Progenitor cell of endocrine pancreas (in vitro differentiated cells): Measurements from ENCODE around the gene APBA1. TPM values are rescaled to one million over a fixed set of nuclear protein-coding genes. Genes with fewer than 3 reads are reported as not detected.
A peak's percentile ranks its signal among the peaks of the same experiment; 100 is the strongest.

Experiments
- DNase-seq: peaks from one replicate; pipeline ENCODE4 v3.0.0; 2021; ENCODE audit warnings: low spot score; ENCODE audit not compliant: unreplicated experiment
- H3K27ac Mint-ChIP-seq: 2 replicates; pipeline ENCODE4 v1.8.0; 2021; ENCODE audit warnings: mild to moderate bottlenecking, moderate library complexity, mixed read lengths
- H3K27me3 Mint-ChIP-seq: 2 replicates; pipeline ENCODE4 v1.8.0; 2021; ENCODE audit warnings: mixed read lengths
- H3K36me3 Mint-ChIP-seq: 2 replicates; pipeline ENCODE4 v1.8.0; 2022; ENCODE audit warnings: mixed read lengths; ENCODE audit not compliant: insufficient read depth
- H3K4me1 Mint-ChIP-seq: 2 replicates; pipeline ENCODE4 v1.8.0; 2021; ENCODE audit warnings: low read depth, mixed read lengths
- H3K4me3 Mint-ChIP-seq: 2 replicates; pipeline ENCODE4 v1.8.0; 2021; ENCODE audit warnings: low read depth, mild to moderate bottlenecking, moderate library complexity, mixed read lengths
- H3K9me3 Mint-ChIP-seq: 2 replicates; pipeline ENCODE4 v1.8.0; 2021; ENCODE audit warnings: low read depth, mixed read lengths
- total RNA-seq: library from RNA; stranded (reverse); gene quantifications from 2 replicates; pipeline ENCODE4 v1.2.1, GENCODE V29; 2021
- TF ChIP-seq, protein P1 (sequence below): fragments of 200-600 bp; sonication (generic); IDR thresholded peaks from one replicate; pipeline ENCODE4 v1.5.0; 2021; ENCODE audit warnings: antibody characterized with exemption, mild to moderate bottlenecking; ENCODE audit not compliant: unreplicated experiment

APBA1 gene
- total RNA-seq, 1 donor from 2014 or later: 1.8 TPM

DNA sequence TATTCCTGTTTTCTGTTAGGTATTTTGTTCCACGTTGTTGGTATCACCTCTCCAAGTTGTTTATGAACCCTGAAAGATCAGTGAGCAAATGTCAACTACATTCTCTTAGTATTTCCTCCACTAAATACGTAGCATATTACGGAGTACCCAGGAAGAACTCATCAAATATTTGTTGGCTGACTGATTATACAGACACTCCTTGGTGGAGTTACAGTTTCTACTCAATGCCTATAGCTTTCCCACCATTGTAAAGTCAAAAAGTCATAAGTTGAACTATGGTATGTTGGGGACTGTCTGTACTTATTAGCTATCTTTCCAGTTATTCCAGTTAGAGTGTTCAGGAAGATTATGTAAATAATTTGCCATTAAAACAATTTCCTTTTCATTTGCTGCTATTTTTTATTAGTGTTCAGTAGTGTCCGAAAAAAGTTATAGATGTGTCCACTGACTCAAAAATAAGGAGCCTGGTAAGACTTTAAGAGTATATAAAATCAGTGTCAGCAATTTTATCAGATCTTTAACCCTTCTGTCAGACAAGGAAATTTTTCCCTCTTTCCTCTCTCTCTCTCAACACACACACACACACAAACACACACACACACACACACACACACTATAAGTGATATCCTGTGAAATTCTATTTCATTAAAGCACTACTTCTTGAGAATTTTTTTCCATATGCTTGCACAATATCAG lies 6.8 kb upstream of the APBA1 start:
- Mint-ChIP-seq H3K4me1 (peaks cover 3% of the 10 kb centered on the region), H3K27me3 (peaks cover 2% of the 10 kb centered on the region), H3K36me3 (no peaks in the 10 kb centered on the region), H3K9me3 (no peaks in the 10 kb centered on the region), H3K27ac (no peak overlapping the region), H3K4me3 (no peak overlapping the region)
- TF ChIP-seq, protein P1, sequence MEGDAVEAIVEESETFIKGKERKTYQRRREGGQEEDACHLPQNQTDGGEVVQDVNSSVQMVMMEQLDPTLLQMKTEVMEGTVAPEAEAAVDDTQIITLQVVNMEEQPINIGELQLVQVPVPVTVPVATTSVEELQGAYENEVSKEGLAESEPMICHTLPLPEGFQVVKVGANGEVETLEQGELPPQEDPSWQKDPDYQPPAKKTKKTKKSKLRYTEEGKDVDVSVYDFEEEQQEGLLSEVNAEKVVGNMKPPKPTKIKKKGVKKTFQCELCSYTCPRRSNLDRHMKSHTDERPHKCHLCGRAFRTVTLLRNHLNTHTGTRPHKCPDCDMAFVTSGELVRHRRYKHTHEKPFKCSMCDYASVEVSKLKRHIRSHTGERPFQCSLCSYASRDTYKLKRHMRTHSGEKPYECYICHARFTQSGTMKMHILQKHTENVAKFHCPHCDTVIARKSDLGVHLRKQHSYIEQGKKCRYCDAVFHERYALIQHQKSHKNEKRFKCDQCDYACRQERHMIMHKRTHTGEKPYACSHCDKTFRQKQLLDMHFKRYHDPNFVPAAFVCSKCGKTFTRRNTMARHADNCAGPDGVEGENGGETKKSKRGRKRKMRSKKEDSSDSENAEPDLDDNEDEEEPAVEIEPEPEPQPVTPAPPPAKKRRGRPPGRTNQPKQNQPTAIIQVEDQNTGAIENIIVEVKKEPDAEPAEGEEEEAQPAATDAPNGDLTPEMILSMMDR: no peak
- no peak for DNase-seq

DNA sequence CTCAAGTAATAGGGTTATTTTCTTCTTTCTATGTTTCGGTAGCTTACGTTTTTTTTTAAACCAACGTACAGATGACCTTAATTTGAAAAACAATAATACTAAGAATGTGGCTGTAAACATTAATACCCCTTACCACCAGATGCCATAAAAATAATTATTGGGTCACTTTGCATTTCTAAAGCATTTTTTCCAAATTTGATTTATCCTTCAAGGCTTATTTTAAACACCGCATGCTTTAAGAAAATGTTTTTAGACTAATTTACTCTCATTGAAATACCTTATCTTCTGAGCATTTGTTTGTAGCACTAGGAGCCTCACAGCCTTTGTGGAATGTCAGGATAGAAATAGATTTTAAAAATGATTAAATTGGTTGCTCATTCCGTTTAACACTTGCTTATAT lies 5.8 kb upstream of the APBA1 start:
- H3K4me3 Mint-ChIP-seq: no peak overlapping the region
- peaks cover 5% of the 10 kb centered on the region for H3K4me1 Mint-ChIP-seq
- no peak for DNase-seq
- no peaks in the 10 kb centered on the region for H3K36me3 Mint-ChIP-seq
- no peak overlapping the region for H3K27ac Mint-ChIP-seq
- H3K9me3 Mint-ChIP-seq: no peaks in the 10 kb centered on the region
- peaks cover 2% of the 10 kb centered on the region for H3K27me3 Mint-ChIP-seq
- TF ChIP-seq, protein P1: no peak

DNA sequence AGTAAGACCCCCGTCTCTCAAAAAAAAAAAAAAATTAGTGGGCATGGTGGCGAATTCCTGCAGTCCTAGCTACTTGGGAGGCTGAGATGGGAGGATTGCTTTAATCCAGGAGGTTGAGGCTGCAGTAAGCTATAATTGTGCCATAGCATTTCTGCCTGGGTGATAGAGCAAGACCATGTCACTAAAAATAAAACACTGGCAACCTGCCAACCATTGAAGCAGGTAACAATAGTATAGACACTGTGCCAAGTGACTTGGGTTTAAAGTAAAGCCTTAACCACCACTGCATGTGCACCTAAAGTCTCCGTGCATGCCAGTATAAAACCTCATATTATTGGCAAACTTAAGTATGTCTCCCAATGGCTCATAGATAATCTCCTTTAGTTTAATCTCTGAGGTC lies 3.4 kb upstream of the APBA1 start:
- Mint-ChIP-seq H3K27ac (no peak overlapping the region), H3K4me3 (no peak overlapping the region)

DNA sequence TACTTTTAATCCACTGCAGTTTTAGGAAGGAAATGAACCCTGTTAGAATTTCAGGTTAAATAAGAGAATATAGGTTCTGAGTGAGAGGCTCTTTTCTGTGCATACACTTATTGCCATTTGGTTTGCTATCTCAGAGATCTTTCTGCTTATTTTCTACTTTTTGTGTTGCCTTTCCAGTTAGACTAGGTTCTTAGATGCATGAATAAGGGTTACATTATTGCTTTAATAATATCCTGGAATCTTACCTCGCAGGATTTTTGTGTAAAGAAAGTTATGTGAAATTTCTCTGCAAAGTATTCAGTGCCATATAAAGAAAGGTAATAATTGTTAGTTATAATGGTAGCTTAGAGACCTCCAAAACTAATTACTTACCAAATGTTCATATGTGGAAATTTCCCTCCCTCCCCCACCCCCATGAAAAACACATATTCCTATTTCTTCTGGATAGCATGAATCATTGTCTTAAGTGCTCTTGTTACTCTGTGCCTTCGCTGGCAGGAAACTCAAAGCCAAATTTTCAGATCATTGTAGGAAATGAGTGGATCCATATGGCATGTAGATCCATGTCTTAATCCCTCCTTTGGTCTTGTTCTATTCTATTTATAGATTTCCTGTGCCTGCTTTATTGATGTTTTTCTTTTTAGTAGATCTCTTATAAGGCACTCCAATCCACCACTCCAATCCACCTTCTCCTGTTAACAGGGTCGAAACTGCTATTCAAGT lies 2.7 kb upstream of the APBA1 start:
- TF ChIP-seq, protein P1: no peak
- DNase-seq: no peak
- no peak overlapping the region for H3K4me3 Mint-ChIP-seq
- H3K9me3 Mint-ChIP-seq: no peaks in the 10 kb centered on the region
- H3K27ac Mint-ChIP-seq: no peak overlapping the region
- H3K36me3 Mint-ChIP-seq: no peaks in the 10 kb centered on the region
- peaks cover 7% of the 10 kb centered on the region for H3K4me1 Mint-ChIP-seq
- H3K27me3 Mint-ChIP-seq: peaks cover 2% of the 10 kb centered on the region

More for the DNA sequence above, 3.4 kb upstream of the APBA1 start:
- peaks cover 2% of the 10 kb centered on the region for H3K27me3 Mint-ChIP-seq
- peaks cover 7% of the 10 kb centered on the region for H3K4me1 Mint-ChIP-seq
- H3K9me3 Mint-ChIP-seq: no peaks in the 10 kb centered on the region
- TF ChIP-seq, protein P1: no peak
- H3K36me3 Mint-ChIP-seq: no peaks in the 10 kb centered on the region
- DNase-seq: no peak

DNA sequence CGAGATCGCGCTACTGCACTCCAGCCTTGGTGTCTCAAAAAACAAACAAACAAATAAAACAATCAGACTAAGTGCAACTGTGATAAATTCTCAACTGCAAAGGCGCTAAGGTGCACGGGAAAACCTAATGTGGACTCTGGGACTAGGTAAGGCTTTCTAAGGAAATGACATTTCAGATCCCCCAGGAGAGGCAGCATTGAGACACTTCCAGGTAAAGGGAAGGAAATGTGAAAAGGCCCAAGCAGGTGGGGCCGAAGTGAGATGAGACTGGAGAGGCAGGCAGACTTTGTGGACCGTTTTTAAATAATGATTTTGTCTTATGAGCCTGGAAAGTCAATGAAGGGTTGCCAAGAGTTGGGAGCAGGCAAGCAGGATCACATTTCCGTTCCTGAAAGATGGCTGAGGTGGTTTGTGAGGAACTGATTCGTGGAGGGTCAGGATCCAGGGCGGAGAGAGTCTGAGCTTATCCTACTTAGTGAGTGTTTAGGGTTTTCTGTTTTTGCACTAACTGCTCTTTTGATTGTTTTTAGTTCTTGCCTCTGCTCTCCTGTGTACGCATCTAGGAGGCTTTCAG lies 2.0 kb upstream of the APBA1 start:
- Mint-ChIP-seq H3K4me1 (peaks cover 7% of the 10 kb centered on the region), H3K27me3 (peaks cover 2% of the 10 kb centered on the region), H3K9me3 (no peaks in the 10 kb centered on the region), H3K36me3 (no peaks in the 10 kb centered on the region), H3K27ac (no peak overlapping the region), H3K4me3 (no peak overlapping the region)
- TF ChIP-seq, protein P1: peak; percentile 32
- DNase-seq: no peak
